WTC11 (cell line): Measurements from ENCODE around the gene SERPINE2. TPM values are rescaled to one million over a fixed set of nuclear protein-coding genes. Genes with fewer than 3 reads are reported as not detected.
A peak's percentile ranks its signal among the peaks of the same experiment; 100 is the strongest.
"Not testable (repeated sequence)": the region's sequence is repeated elsewhere in the genome, so short reads cannot be mapped to it uniquely, and the experiment has no call there.

Experiments
- ATAC-seq: fragments of 200-7000 bp; cut with Tn5 transposase; 2 replicates; pipeline ENCODE4 v1.10.0; 2021; ENCODE audit warnings: mild to moderate bottlenecking, moderate library complexity
- CTCF ChIA-PET: fragments of 300-600 bp; sonication (Branson Sonifier 250); formaldehyde crosslinking; loops from one replicate; lab custom pipeline; 2021; ENCODE audit warnings: antibody characterized with exemption; lab: Charles Lee
- POLR2A ChIA-PET: fragments of 350-600 bp; sonication (Branson Sonifier 250); formaldehyde crosslinking; loops from one replicate; lab custom pipeline; 2021; ENCODE audit warnings: antibody characterized with exemption; lab: Charles Lee
- DNase-seq: peaks from one replicate; pipeline ENCODE4 v3.0.0; 2021; ENCODE audit warnings: low spot score
- H3K27ac Mint-ChIP-seq: 2 replicates; pipeline ENCODE4 v1.8.0; 2021; ENCODE audit warnings: mixed read lengths
- H3K27me3 Mint-ChIP-seq: 2 replicates; pipeline ENCODE4 v1.8.0; 2021; ENCODE audit warnings: low read depth, mild to moderate bottlenecking, moderate library complexity, mixed read lengths
- H3K36me3 Mint-ChIP-seq: 2 replicates; pipeline ENCODE4 v1.8.0; 2021; ENCODE audit warnings: mixed read lengths
- H3K4me1 Mint-ChIP-seq: 2 replicates; pipeline ENCODE4 v1.8.0; 2022; ENCODE audit warnings: mixed read lengths
- H3K4me3 Mint-ChIP-seq: 2 replicates; pipeline ENCODE4 v1.8.0; 2021; ENCODE audit warnings: mild to moderate bottlenecking, moderate library complexity, mixed read lengths
- H3K9me3 Mint-ChIP-seq: 2 replicates; pipeline ENCODE4 v1.8.0; 2021; ENCODE audit warnings: mixed read lengths
- ARID4B ChIP-seq: sonication (generic); formaldehyde crosslinking; IDR thresholded peaks from 2 replicates; pipeline ENCODE4 v1.8.0; 2023; ENCODE audit warnings: missing genetic modification reagents, mild to moderate bottlenecking, borderline replicate concordance
- ATF6 ChIP-seq: sonication (generic); formaldehyde crosslinking; IDR thresholded peaks from 2 replicates; pipeline ENCODE4 v1.8.1; 2023; ENCODE audit warnings: mild to moderate bottlenecking, missing genetic modification reagents
- EMX1 ChIP-seq: fragments of 250-450 bp; sonication (Bioruptor Pico); IDR thresholded peaks from 2 replicates; pipeline ENCODE4 v1.8.0; 2021; ENCODE audit warnings: mild to moderate bottlenecking
- ERG ChIP-seq: fragments of 250-450 bp; sonication (Bioruptor Pico); IDR thresholded peaks from 2 replicates; pipeline ENCODE4 v1.8.0; 2021; ENCODE audit warnings: mild to moderate bottlenecking
- ETV6 ChIP-seq: sonication (generic); formaldehyde crosslinking; IDR thresholded peaks from 2 replicates; pipeline ENCODE4 v1.8.1; 2022; ENCODE audit warnings: mild to moderate bottlenecking, missing genetic modification reagents
- JAZF1 ChIP-seq: fragments of 250-450 bp; sonication (Bioruptor Pico); IDR thresholded peaks from 2 replicates; pipeline ENCODE4 v1.9.0; 2021; ENCODE audit warnings: moderate library complexity, mild to moderate bottlenecking, inconsistent platforms
- JUN ChIP-seq: sonication (generic); formaldehyde crosslinking; IDR thresholded peaks from 2 replicates; pipeline ENCODE4 v1.8.0; 2023; ENCODE audit warnings: mild to moderate bottlenecking, missing genetic modification reagents
- MXD4 ChIP-seq: fragments of 250-450 bp; sonication (Bioruptor Pico); IDR thresholded peaks from 2 replicates; pipeline ENCODE4 v1.8.0; 2021; ENCODE audit warnings: mild to moderate bottlenecking, moderate library complexity, borderline replicate concordance
- NFATC4 ChIP-seq: fragments of 250-450 bp; sonication (Bioruptor Pico); IDR thresholded peaks from 2 replicates; pipeline ENCODE4 v1.9.0; 2021; ENCODE audit warnings: mild to moderate bottlenecking
- NFYB ChIP-seq: sonication (generic); formaldehyde crosslinking; conservative IDR thresholded peaks from 2 replicates; pipeline ENCODE4 v1.8.0; 2022; ENCODE audit warnings: low read depth, missing genetic modification reagents
- NR3C1 ChIP-seq: sonication (generic); formaldehyde crosslinking; conservative IDR thresholded peaks from 2 replicates; pipeline ENCODE4 v1.8.1; 2023; ENCODE audit warnings: low read depth, mild to moderate bottlenecking, missing genetic modification reagents
- PREB ChIP-seq: sonication (generic); formaldehyde crosslinking; IDR thresholded peaks from 2 replicates; pipeline ENCODE4 v1.8.1; 2022; ENCODE audit warnings: mild to moderate bottlenecking, missing genetic modification reagents, moderate library complexity, borderline replicate concordance
- RELA ChIP-seq: sonication (generic); formaldehyde crosslinking; IDR thresholded peaks from 2 replicates; pipeline ENCODE4 v1.8.1; 2022; ENCODE audit warnings: missing genetic modification reagents, mild to moderate bottlenecking, borderline replicate concordance
- TEAD4 ChIP-seq: sonication (generic); formaldehyde crosslinking; IDR thresholded peaks from 2 replicates; pipeline ENCODE4 v1.8.0; 2022; ENCODE audit warnings: mild to moderate bottlenecking, missing genetic modification reagents
- TP53 ChIP-seq: sonication (generic); formaldehyde crosslinking; IDR thresholded peaks from 2 replicates; pipeline ENCODE4 v1.8.1; 2023; ENCODE audit warnings: mild to moderate bottlenecking, missing genetic modification reagents
- ZMAT4 ChIP-seq: fragments of 250-450 bp; sonication (Bioruptor Pico); IDR thresholded peaks from 2 replicates; pipeline ENCODE4 v1.9.0; 2021; ENCODE audit warnings: mild to moderate bottlenecking
- ZNF121 ChIP-seq: sonication (generic); formaldehyde crosslinking; IDR thresholded peaks from 2 replicates; pipeline ENCODE4 v1.8.0; 2023; ENCODE audit warnings: missing genetic modification reagents
- ZNF138 ChIP-seq: sonication (generic); formaldehyde crosslinking; conservative IDR thresholded peaks from 2 replicates; pipeline ENCODE4 v1.8.1; 2022; ENCODE audit warnings: mild to moderate bottlenecking, moderate library complexity, missing genetic modification reagents
- ZNF219 ChIP-seq: sonication (generic); formaldehyde crosslinking; IDR thresholded peaks from 2 replicates; pipeline ENCODE4 v1.8.0; 2023; ENCODE audit warnings: missing genetic modification reagents, mild to moderate bottlenecking, borderline replicate concordance
- ZNF263 ChIP-seq: sonication (generic); formaldehyde crosslinking; IDR thresholded peaks from 2 replicates; pipeline ENCODE4 v1.8.1; 2022; ENCODE audit warnings: low read depth, mild to moderate bottlenecking, moderate library complexity, missing genetic modification reagents
- total RNA-seq: library from RNA; stranded (reverse); gene quantifications from 3 replicates; pipeline ENCODE4 v1.2.3, GENCODE V29; 2021

SERPINE2 gene
- total RNA-seq, 1 experiment from 2014 or later, result 60.4 TPM

GRCh38 chr2:223943135-223943534, 96.0 kb downstream of the SERPINE2 start (continued):
- TF ChIP-seq ATF6 (CRISPR knock-in tag) (no peak), ERG (CRISPR knock-in tag) (no peak), ZMAT4 (CRISPR knock-in tag) (no peak), EMX1 (CRISPR knock-in tag) (no peak), NR3C1 (CRISPR knock-in tag) (no peak), PREB (CRISPR knock-in tag) (no peak)
- TF ChIP-seq, all 79 proteins: peak for 0

GRCh38 chr2:223941579-223942277, 97.4 kb downstream of the SERPINE2 start:
- H3K4me1 Mint-ChIP-seq, result peaks cover 63% of the 10 kb centered on the region
- POLR2A ChIA-PET, result interaction anchor here (0.7 kb wide), 1 partner anchor 45 kb away, joined by 3 read pairs; no protein-coding TSS in a partner anchor

GRCh38 chr2:223939438-223939837, 99.6 kb downstream of the SERPINE2 start:
- DNase-seq, H3K4me3 Mint-ChIP-seq, ATAC-seq, H3K9me3 Mint-ChIP-seq, CTCF ChIA-PET, H3K27me3 Mint-ChIP-seq, POLR2A ChIA-PET, H3K27ac Mint-ChIP-seq: not testable (repeated sequence)
- H3K4me1 Mint-ChIP-seq, result peaks cover 73% of the 10 kb centered on the region
- H3K36me3 Mint-ChIP-seq, result peaks cover 13% of the 10 kb centered on the region

More at GRCh38 chr2:223941579-223942277, 97.4 kb downstream of the SERPINE2 start:
- Mint-ChIP-seq H3K27me3 (peaks cover 3% of the 10 kb centered on the region; the same call in 1 of the 2 replicates), H3K9me3 (no peaks in the 10 kb centered on the region), H3K4me3 (peak overlapping the region; percentile 4; the same call in 1 of the 2 replicates), H3K36me3 (peaks cover 13% of the 10 kb centered on the region), H3K27ac (peak overlapping the region; percentile 5; the same call in 1 of the 2 replicates)
- no peak for ATAC-seq
- CTCF ChIA-PET, result no interaction called here
- TF ChIP-seq JAZF1 (CRISPR knock-in tag) (no peak), ZNF263 (CRISPR knock-in tag) (no peak), TP53 (no peak)
- TF ChIP-seq, all 79 proteins: peak for 0
- no peak for DNase-seq

GRCh38 chr2:223937535-223937934, 101.6 kb downstream of the SERPINE2 start:
- ATAC-seq, result peak; percentile 44
- Mint-ChIP-seq H3K27ac (peak overlapping the region; percentile 75), H3K4me1 (peaks cover 74% of the 10 kb centered on the region), H3K27me3 (peaks cover 3% of the 10 kb centered on the region; the same call in 1 of the 2 replicates), H3K4me3 (peak overlapping the region; percentile 51), H3K9me3 (no peaks in the 10 kb centered on the region), H3K36me3 (peaks cover 11% of the 10 kb centered on the region)
- no peak for DNase-seq
- ChIA-PET CTCF (no interaction called here), POLR2A (no interaction called here)
- no peak for TF ChIP-seq JUN (CRISPR knock-in tag)
- TF ChIP-seq NFATC4, result no peak
- no peak for TF ChIP-seq ZMAT4 (CRISPR knock-in tag)
- no peak for TF ChIP-seq ZNF138 (CRISPR knock-in tag)
- no peak for TF ChIP-seq RELA
- no peak for TF ChIP-seq ETV6 (CRISPR knock-in tag)
- TF ChIP-seq ZNF219, result no peak
- TF ChIP-seq JAZF1 (CRISPR knock-in tag), result no peak
- no peak for TF ChIP-seq NFYB (CRISPR knock-in tag)
- TF ChIP-seq NR3C1 (CRISPR knock-in tag), result no peak
- no peak for TF ChIP-seq ZNF121 (CRISPR knock-in tag)
- no peak for TF ChIP-seq MXD4
- TF ChIP-seq EMX1 (CRISPR knock-in tag), result no peak
- no peak for TF ChIP-seq TEAD4 (CRISPR knock-in tag)
- TF ChIP-seq ARID4B (CRISPR knock-in tag), result no peak
